DOHH2 (cell line): ENCODE measurements around the gene PCBP3.

Experiments used
- H3F3A ChIP-seq: fragments of 200-600 bp; sonication (generic), shearing (Covaris generic); 2 replicates; pipeline ENCODE4 v1.6.0; 2016; ENCODE audit warnings: antibody characterized with exemption, mild to moderate bottlenecking; ENCODE audit not compliant: control insufficient read depth, insufficient read depth
- H3K27ac ChIP-seq: fragments of 200-600 bp; sonication (generic); 2 replicates; pipeline ENCODE4 v1.5.1; 2014; ENCODE audit warnings: low read depth, mild to moderate bottlenecking, low read length, moderate library complexity
- H3K27me3 ChIP-seq: fragments of 200-600 bp; sonication (generic); 2 replicates; pipeline ENCODE4 v1.6.1; 2014; ENCODE audit warnings: mild to moderate bottlenecking, low read length, mixed read lengths; ENCODE audit not compliant: control insufficient read depth
- H3K36me3 ChIP-seq: fragments of 200-600 bp; sonication (generic); 2 replicates; pipeline ENCODE4 v1.6.1; 2014; ENCODE audit warnings: mild to moderate bottlenecking, low read length, moderate library complexity, mixed read lengths; ENCODE audit not compliant: control insufficient read depth
- H3K4me1 ChIP-seq: fragments of 200-600 bp; sonication (generic); 2 replicates; pipeline ENCODE4 v1.6.1; 2014; ENCODE audit warnings: mild to moderate bottlenecking, low read length, mixed read lengths; ENCODE audit not compliant: control insufficient read depth
- H3K4me2 ChIP-seq: fragments of 200-600 bp; sonication (generic); 2 replicates; pipeline ENCODE4 v1.6.0; 2014; ENCODE audit warnings: mild to moderate bottlenecking, low read length, moderate library complexity
- H3K4me3 ChIP-seq: fragments of 200-600 bp; sonication (generic); 2 replicates; pipeline ENCODE4 v1.5.1; 2014; ENCODE audit warnings: mild to moderate bottlenecking, low read length, mixed read lengths
- H3K79me2 ChIP-seq: fragments of 200-600 bp; sonication (generic); 2 replicates; pipeline ENCODE4 v1.6.1; 2014; ENCODE audit warnings: mild to moderate bottlenecking, low read length, mixed read lengths; ENCODE audit not compliant: control insufficient read depth
- H3K9me2 ChIP-seq: fragments of 200-600 bp; sonication (generic); replicated peaks from 2 replicates; pipeline ENCODE4 v1.6.1; 2014; ENCODE audit warnings: mild to moderate bottlenecking, low read length, mixed read lengths; ENCODE audit not compliant: control insufficient read depth
- H3K9me3 ChIP-seq: fragments of 200-600 bp; sonication (generic); 2 replicates; pipeline ENCODE4 v1.6.1; 2014; ENCODE audit warnings: antibody characterized with exemption, low read length, mixed read lengths; ENCODE audit not compliant: control insufficient read depth, insufficient read depth
- H4K20me1 ChIP-seq: fragments of 200-600 bp; sonication (generic); 2 replicates; pipeline ENCODE4 v1.6.0; 2014; ENCODE audit warnings: low read depth, mild to moderate bottlenecking, antibody characterized with exemption, low read length, moderate library complexity; ENCODE audit not compliant: control insufficient read depth, insufficient read depth
- EZH2phosphoT487 ChIP-seq: fragments of 200-600 bp; sonication (generic); IDR thresholded peaks from 2 replicates; pipeline ENCODE4 v1.6.1; 2017; ENCODE audit warnings: borderline replicate concordance, mild to moderate bottlenecking, antibody characterized with exemption, low read length, moderate library complexity, mixed read lengths
- TF ChIP-seq, protein P1 (sequence below): fragments of 200-600 bp; sonication (generic); IDR thresholded peaks from one replicate; pipeline ENCODE4 v1.5.1; 2014; ENCODE audit warnings: antibody characterized with exemption, mild to moderate bottlenecking, low read depth, low read length; ENCODE audit not compliant: poor library complexity, severe bottlenecking

The PCBP3 gene

DNA sequence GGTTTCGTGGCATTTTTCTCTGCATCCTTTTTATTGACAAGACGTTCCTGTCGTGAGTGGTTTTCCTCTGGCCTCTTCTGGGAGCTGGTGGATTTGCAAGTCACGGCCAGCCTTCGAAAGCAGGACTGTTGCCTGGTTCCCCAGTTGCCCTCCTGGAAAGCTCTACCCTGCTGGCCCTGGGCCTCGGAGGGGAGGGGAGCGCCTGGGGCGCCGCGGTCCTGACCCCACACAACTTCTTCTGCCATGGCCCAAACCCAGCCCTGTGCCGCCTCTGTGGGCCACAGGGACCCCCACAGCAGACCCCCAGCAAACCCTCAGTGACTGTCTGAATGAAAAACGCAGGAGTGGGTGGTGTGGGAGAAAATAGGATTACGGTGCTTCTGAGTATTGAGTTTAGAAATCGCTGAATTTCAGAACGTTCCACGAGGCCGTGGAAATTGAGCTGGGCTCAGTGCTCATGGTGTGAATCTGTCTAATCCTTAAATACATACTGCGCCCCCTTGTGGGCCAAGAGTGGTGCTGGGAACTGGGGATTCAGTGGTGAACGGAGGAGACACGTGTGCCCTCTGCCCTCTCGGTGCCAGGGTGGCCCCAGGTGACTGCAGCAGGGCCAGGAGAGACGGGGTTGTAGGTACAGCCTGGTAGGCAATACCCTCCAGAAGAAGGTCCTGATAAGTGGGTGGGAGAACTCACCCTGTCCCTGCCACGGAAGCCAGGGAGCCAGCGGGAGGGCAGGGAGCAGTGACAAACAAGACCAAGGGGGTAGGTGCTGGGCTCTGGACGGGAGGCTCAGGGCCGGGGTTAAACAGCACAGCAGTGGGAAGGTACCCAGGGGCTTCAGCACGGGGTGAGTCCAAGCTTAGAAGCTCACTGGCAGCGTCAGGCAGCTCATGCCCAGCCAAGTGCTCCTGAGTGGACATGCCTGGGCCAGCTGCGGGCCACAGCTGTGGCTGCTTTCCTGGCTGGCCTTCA is 236.9 kb downstream of the PCBP3 start:
- Histone ChIP-seq H3K4me3 (no peak overlapping the region), H4K20me1 (no peaks in the 10 kb centered on the region), H3K36me3 (no peaks in the 10 kb centered on the region), H3K9me3 (no peaks in the 10 kb centered on the region), H3K4me1 (no peaks in the 10 kb centered on the region), H3K27ac (no peak overlapping the region), H3K79me2 (no peaks in the 10 kb centered on the region), H3K27me3 (no peaks in the 10 kb centered on the region), H3F3A (no peaks in the 10 kb centered on the region), H3K4me2 (no peak overlapping the region), H3K9me2 (no peaks in the 10 kb centered on the region)
- TF ChIP-seq, protein P1, sequence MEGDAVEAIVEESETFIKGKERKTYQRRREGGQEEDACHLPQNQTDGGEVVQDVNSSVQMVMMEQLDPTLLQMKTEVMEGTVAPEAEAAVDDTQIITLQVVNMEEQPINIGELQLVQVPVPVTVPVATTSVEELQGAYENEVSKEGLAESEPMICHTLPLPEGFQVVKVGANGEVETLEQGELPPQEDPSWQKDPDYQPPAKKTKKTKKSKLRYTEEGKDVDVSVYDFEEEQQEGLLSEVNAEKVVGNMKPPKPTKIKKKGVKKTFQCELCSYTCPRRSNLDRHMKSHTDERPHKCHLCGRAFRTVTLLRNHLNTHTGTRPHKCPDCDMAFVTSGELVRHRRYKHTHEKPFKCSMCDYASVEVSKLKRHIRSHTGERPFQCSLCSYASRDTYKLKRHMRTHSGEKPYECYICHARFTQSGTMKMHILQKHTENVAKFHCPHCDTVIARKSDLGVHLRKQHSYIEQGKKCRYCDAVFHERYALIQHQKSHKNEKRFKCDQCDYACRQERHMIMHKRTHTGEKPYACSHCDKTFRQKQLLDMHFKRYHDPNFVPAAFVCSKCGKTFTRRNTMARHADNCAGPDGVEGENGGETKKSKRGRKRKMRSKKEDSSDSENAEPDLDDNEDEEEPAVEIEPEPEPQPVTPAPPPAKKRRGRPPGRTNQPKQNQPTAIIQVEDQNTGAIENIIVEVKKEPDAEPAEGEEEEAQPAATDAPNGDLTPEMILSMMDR: peak; percentile 79
- TF ChIP-seq EZH2phosphoT487: no peak

DNA sequence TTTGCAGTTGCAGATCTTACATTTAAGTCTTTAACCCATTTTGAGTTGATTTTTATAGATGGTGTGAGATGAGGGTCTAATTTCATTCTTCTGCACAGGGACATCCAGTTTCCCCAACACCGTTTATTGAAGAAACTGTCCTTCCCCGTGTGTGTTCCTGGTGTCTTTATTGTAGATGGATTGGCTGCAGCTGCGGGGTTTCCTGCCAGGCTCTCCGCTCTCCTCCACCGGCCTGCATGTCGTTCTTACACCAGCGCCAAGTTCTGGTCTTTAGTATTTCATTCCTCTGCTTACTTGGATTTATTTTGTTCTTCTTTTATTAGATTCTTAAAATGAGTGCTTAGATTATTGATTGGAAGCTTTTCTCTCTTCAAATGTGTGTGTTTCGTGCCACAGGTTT is 239.1 kb downstream of the PCBP3 start:
- TF ChIP-seq, protein P1: no peak
- TF ChIP-seq EZH2phosphoT487: no peak
- no peaks in the 10 kb centered on the region for H3K4me1 ChIP-seq
- no peaks in the 10 kb centered on the region for H4K20me1 ChIP-seq

DNA sequence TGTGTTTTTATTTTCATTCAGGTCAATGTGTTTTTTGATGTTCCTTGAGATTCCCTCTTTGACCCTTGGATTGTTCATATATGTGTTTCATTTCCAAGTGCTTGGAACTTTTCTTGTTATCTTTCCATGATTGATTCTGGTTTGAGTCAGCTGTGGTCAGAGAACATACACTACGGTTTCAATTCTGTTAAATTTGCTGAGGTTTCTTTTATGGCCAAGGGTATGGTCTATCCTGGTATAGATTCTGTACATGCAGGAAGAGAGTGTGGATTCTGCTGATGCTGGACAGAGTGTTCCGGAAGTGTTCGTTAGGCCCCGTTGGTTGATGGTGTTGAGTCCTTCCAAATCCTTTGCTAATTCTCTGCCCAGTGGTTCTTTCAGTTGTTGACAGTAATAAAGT is 239.6 kb downstream of the PCBP3 start:
- H3K9me3 ChIP-seq: no peaks in the 10 kb centered on the region
- TF ChIP-seq, protein P1: no peak
- TF ChIP-seq EZH2phosphoT487: no peak
- H3K9me2 ChIP-seq: no peaks in the 10 kb centered on the region
- H3K4me2 ChIP-seq: no peak overlapping the region
- no peaks in the 10 kb centered on the region for H3F3A ChIP-seq
- H3K4me3 ChIP-seq: no peak overlapping the region
- H3K27ac ChIP-seq: no peak overlapping the region
- H3K4me1 ChIP-seq: no peaks in the 10 kb centered on the region
- H4K20me1 ChIP-seq: no peaks in the 10 kb centered on the region
- no peaks in the 10 kb centered on the region for H3K36me3 ChIP-seq
- H3K27me3 ChIP-seq: no peaks in the 10 kb centered on the region
- no peaks in the 10 kb centered on the region for H3K79me2 ChIP-seq

More for the DNA sequence above, 239.1 kb downstream of the PCBP3 start:
- Histone ChIP-seq H3K9me3 (no peaks in the 10 kb centered on the region), H3K27me3 (no peaks in the 10 kb centered on the region), H3K4me3 (no peak overlapping the region), H3K79me2 (no peaks in the 10 kb centered on the region), H3K36me3 (no peaks in the 10 kb centered on the region), H3K9me2 (no peaks in the 10 kb centered on the region), H3K27ac (no peak overlapping the region), H3F3A (no peaks in the 10 kb centered on the region), H3K4me2 (no peak overlapping the region)
